ENCODE results near the gene UTP18.
"Not testable (repeated sequence)": the region's sequence is repeated elsewhere in the genome, so short reads cannot be mapped to it uniquely, and the experiment has no call there.

Gene UTP18

GRCh38 chr17:51272812-51273211 lies 12.5 kb downstream of the UTP18 start:
- H3K36me3 ChIP-seq (ENCODE audit: control insufficient read depth in 5 of 5, insufficient read depth in 5 of 5, low read length in 5 of 5), result peaks cover 30 to 76% (median 42%) of the 10 kb centered on the region in 5 donors
- peaks cover 0 to 7% (median 6%) of the 10 kb centered on the region in 5 donors for H3K4me1 ChIP-seq (ENCODE audit: control insufficient read depth in 5 of 5, insufficient read depth in 5 of 5, low read length in 5 of 5)
- no peaks in the 10 kb centered on the region for H3K27me3 ChIP-seq (ENCODE audit: control insufficient read depth in 5 of 5, insufficient read depth in 4 of 5, low read length in 5 of 5)
- no peak overlapping the region for H3K9ac ChIP-seq (ENCODE audit: low read length in 5 of 5)
- H3K27ac ChIP-seq (ENCODE audit: low read depth, low read length), result no peak overlapping the region
- H3K4me3 ChIP-seq (ENCODE audit: low read depth in 1 of 5, low read length in 5 of 5), result no peak overlapping the region
- H3K9me3 ChIP-seq (ENCODE audit: control insufficient read depth in 5 of 5, low read length in 5 of 5), result no peaks in the 10 kb centered on the region

DNA sequence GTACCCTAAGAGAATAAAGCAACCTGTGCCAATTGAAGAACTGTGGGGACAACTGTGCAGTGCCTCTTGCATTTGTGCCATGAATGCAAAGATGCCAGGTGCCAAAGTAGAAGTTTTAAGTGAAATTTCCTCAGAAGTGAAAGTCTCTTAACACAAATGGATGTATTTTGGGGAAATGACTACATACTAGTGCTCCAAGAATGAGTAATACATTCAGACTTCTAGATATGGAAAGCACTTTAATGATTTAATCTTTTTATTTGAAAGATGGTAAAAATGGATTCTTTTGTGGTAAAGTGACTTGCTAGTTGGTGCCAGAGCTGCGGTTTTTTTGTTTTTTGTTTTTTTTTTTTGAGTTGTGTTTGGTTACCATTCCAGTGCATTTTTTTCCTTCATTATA lies 15.0 kb downstream of the UTP18 start:
- Histone ChIP-seq H3K9me3 (ENCODE audit: control insufficient read depth in 5 of 5, low read length in 5 of 5) (no peaks in the 10 kb centered on the region), H3K9ac (ENCODE audit: low read length in 5 of 5) (no peak overlapping the region), H3K27me3 (ENCODE audit: control insufficient read depth in 5 of 5, insufficient read depth in 4 of 5, low read length in 5 of 5) (no peaks in the 10 kb centered on the region), H3K27ac (ENCODE audit: low read depth, low read length) (no peak overlapping the region), H3K4me3 (ENCODE audit: low read depth in 1 of 5, low read length in 5 of 5) (no peak overlapping the region), H3K4me1 (ENCODE audit: control insufficient read depth in 5 of 5, insufficient read depth in 5 of 5, low read length in 5 of 5) (peaks cover 0 to 6% (median 5%) of the 10 kb centered on the region in 5 donors), H3K36me3 (ENCODE audit: control insufficient read depth in 5 of 5, insufficient read depth in 5 of 5, low read length in 5 of 5) (peaks cover 43 to 81% (median 53%) of the 10 kb centered on the region in 5 donors)

DNA sequence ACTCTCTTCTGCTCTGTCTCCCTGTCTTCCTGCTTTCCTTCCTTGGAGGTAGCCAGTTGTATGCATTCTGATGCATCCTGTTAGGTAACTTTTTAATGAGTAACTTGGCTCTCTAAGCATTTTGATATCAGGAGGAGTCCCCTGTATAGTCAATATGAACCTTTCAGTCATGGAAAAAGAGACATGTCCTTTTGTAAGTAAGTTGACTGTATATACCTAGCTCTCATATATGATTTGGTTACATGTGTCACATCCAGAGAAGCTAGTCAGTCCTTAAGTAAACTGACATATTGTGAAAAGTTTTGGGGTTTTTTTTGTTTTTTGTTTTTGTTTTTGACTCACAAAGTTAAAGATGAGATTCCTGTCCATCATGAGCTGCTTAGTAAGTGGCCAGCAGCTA lies 18.8 kb downstream of the UTP18 start:
- Histone ChIP-seq H3K36me3 (ENCODE audit: control insufficient read depth in 5 of 5, insufficient read depth in 5 of 5, low read length in 5 of 5) (peaks cover 44 to 77% (median 59%) of the 10 kb centered on the region in 5 donors), H3K27me3 (ENCODE audit: control insufficient read depth in 5 of 5, insufficient read depth in 4 of 5, low read length in 5 of 5) (no peaks in the 10 kb centered on the region), H3K9ac (ENCODE audit: low read length in 5 of 5) (no peak overlapping the region), H3K4me3 (ENCODE audit: low read depth in 1 of 5, low read length in 5 of 5) (no peak overlapping the region), H3K27ac (ENCODE audit: low read depth, low read length) (no peak overlapping the region), H3K4me1 (ENCODE audit: control insufficient read depth in 5 of 5, insufficient read depth in 5 of 5, low read length in 5 of 5) (no peaks in the 10 kb centered on the region), H3K9me3 (ENCODE audit: control insufficient read depth in 5 of 5, low read length in 5 of 5) (no peaks in the 10 kb centered on the region)

- Histone ChIP-seq H3K27ac (ENCODE audit: low read depth, low read length) (no peak overlapping the region), H3K36me3 (ENCODE audit: control insufficient read depth in 5 of 5, insufficient read depth in 5 of 5, low read length in 5 of 5) (peaks cover 46 to 81% (median 56%) of the 10 kb centered on the region in 5 donors), H3K4me1 (ENCODE audit: control insufficient read depth in 5 of 5, insufficient read depth in 5 of 5, low read length in 5 of 5) (no peaks in the 10 kb centered on the region), H3K27me3 (ENCODE audit: control insufficient read depth in 5 of 5, insufficient read depth in 4 of 5, low read length in 5 of 5) (no peaks in the 10 kb centered on the region), H3K9ac (ENCODE audit: low read length in 5 of 5) (no peak overlapping the region), H3K4me3 (ENCODE audit: low read depth in 1 of 5, low read length in 5 of 5) (no peak overlapping the region), H3K9me3 (ENCODE audit: control insufficient read depth in 5 of 5, low read length in 5 of 5) (no peaks in the 10 kb centered on the region)
Observed at GRCh38 chr17:51287412-51287811, 27.1 kb downstream of the UTP18 start.

- H3K4me3 ChIP-seq (ENCODE audit: low read depth in 1 of 5, low read length in 5 of 5), result no peak overlapping the region
- no peaks in the 10 kb centered on the region for H3K9me3 ChIP-seq (ENCODE audit: control insufficient read depth in 5 of 5, low read length in 5 of 5)
- peaks cover 44 to 85% (median 53%) of the 10 kb centered on the region in 5 donors for H3K36me3 ChIP-seq (ENCODE audit: control insufficient read depth in 5 of 5, insufficient read depth in 5 of 5, low read length in 5 of 5)
- H3K27ac ChIP-seq (ENCODE audit: low read depth, low read length), result no peak overlapping the region
- H3K4me1 ChIP-seq (ENCODE audit: control insufficient read depth in 5 of 5, insufficient read depth in 5 of 5, low read length in 5 of 5), result no peaks in the 10 kb centered on the region
- H3K9ac ChIP-seq (ENCODE audit: low read length in 5 of 5), result no peak overlapping the region
- no peaks in the 10 kb centered on the region for H3K27me3 ChIP-seq (ENCODE audit: control insufficient read depth in 5 of 5, insufficient read depth in 4 of 5, low read length in 5 of 5)
Observed at GRCh38 chr17:51289696-51290111, 29.4 kb downstream of the UTP18 start.

DNA sequence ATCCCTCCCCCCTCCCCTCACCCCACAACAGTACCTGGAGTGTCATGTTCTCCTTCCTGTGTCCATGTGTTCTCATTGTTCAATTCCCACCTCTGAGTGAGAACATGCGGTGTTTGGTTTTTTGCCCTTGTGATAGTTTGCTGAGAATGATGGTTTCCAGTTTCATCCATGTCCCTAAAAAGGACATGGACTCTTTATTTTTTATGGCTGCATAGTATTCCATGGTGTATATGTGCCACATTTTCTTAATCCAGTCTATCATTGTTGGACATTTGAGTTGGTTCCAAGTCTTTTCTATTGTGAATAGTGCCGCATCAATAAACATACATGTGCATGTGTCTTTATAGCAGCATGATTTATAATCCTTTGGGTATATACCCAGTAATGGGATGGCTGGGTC lies 34.0 kb downstream of the UTP18 start:
- not testable (repeated sequence) for H3K27me3 ChIP-seq (ENCODE audit: control insufficient read depth in 5 of 5, insufficient read depth in 4 of 5, low read length in 5 of 5); H3K4me1 ChIP-seq (ENCODE audit: control insufficient read depth in 5 of 5, insufficient read depth in 5 of 5, low read length in 5 of 5); H3K9me3 ChIP-seq (ENCODE audit: control insufficient read depth in 5 of 5, low read length in 5 of 5); H3K4me3 ChIP-seq (ENCODE audit: low read depth in 1 of 5, low read length in 5 of 5); H3K9ac ChIP-seq (ENCODE audit: low read length in 5 of 5); H3K27ac ChIP-seq (ENCODE audit: low read depth, low read length)
- H3K36me3 ChIP-seq (ENCODE audit: control insufficient read depth in 5 of 5, insufficient read depth in 5 of 5, low read length in 5 of 5), result peaks cover 22 to 59% (median 36%) of the 10 kb centered on the region in 5 donors

GRCh38 chr17:51298508-51299371 lies 38.4 kb downstream of the UTP18 start:
- Histone ChIP-seq H3K9me3 (ENCODE audit: control insufficient read depth in 5 of 5, low read length in 5 of 5) (no peaks in the 10 kb centered on the region), H3K27me3 (ENCODE audit: control insufficient read depth in 5 of 5, insufficient read depth in 4 of 5, low read length in 5 of 5) (no peaks in the 10 kb centered on the region), H3K27ac (ENCODE audit: low read depth, low read length) (no peak overlapping the region), H3K36me3 (ENCODE audit: control insufficient read depth in 5 of 5, insufficient read depth in 5 of 5, low read length in 5 of 5) (peaks cover 5 to 24% (median 15%) of the 10 kb centered on the region in 5 donors), H3K4me3 (ENCODE audit: low read depth in 1 of 5, low read length in 5 of 5) (no peak overlapping the region), H3K9ac (ENCODE audit: low read length in 5 of 5) (no peak overlapping the region), H3K4me1 (ENCODE audit: control insufficient read depth in 5 of 5, insufficient read depth in 5 of 5, low read length in 5 of 5) (no peaks in the 10 kb centered on the region)

DNA sequence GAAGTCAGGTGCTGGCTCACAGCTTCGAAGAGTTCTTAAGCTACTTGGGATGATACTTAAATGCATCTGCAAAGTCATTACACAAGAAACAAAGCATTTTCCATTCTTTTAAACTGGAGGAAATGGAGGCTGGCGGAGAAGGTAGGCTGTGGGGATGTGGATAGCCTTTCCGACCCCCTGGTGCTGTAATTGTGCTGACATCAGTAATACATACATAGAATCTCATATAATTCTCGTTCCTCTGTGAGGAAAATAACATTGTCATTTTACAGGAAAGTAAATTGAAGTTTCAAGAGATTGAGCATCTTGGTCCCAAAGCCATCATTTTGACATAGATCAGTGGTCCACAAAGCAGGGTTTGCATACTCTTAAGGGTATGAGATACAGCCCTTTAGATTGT lies 39.5 kb downstream of the UTP18 start:
- no peak overlapping the region for H3K4me3 ChIP-seq (ENCODE audit: low read depth in 1 of 5, low read length in 5 of 5)
- H3K27ac ChIP-seq (ENCODE audit: low read depth, low read length), result no peak overlapping the region
- peak overlapping the region in 1 of 5 donors; percentile 4 for H3K9ac ChIP-seq (ENCODE audit: low read length in 5 of 5)
- no peaks in the 10 kb centered on the region for H3K9me3 ChIP-seq (ENCODE audit: control insufficient read depth in 5 of 5, low read length in 5 of 5)
- no peaks in the 10 kb centered on the region for H3K27me3 ChIP-seq (ENCODE audit: control insufficient read depth in 5 of 5, insufficient read depth in 4 of 5, low read length in 5 of 5)
- peaks cover 5 to 22% (median 15%) of the 10 kb centered on the region in 5 donors for H3K36me3 ChIP-seq (ENCODE audit: control insufficient read depth in 5 of 5, insufficient read depth in 5 of 5, low read length in 5 of 5)
- no peaks in the 10 kb centered on the region for H3K4me1 ChIP-seq (ENCODE audit: control insufficient read depth in 5 of 5, insufficient read depth in 5 of 5, low read length in 5 of 5)

DNA sequence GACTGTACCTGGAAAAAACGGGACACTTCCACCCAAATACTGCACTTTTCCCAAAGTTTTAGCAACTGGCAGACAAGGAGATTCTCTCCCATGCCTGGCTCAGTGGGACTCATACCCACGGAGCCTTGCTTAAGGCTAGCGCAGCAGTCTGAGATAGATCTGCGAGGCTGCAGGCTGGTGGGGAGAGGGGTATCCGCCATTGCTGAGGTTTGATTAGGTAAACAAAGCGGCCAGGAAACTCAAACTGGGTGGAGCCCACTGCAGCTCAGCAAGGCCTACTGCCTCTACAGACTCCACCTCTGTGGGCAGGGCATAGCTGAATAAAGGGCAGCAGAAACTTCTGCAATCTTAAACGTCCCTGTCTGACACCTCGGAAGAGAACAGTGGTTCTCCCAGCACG lies 44.8 kb downstream of the UTP18 start:
- no peaks in the 10 kb centered on the region for H3K36me3 ChIP-seq (ENCODE audit: control insufficient read depth in 5 of 5, insufficient read depth in 5 of 5, low read length in 5 of 5)
- H3K9me3 ChIP-seq (ENCODE audit: control insufficient read depth in 5 of 5, low read length in 5 of 5), result no peaks in the 10 kb centered on the region
- no peak overlapping the region for H3K27ac ChIP-seq (ENCODE audit: low read depth, low read length)
- H3K9ac ChIP-seq (ENCODE audit: low read length in 5 of 5), result no peak overlapping the region
- H3K27me3 ChIP-seq (ENCODE audit: control insufficient read depth in 5 of 5, insufficient read depth in 4 of 5, low read length in 5 of 5), result no peaks in the 10 kb centered on the region
- H3K4me3 ChIP-seq (ENCODE audit: low read depth in 1 of 5, low read length in 5 of 5), result no peak overlapping the region
- H3K4me1 ChIP-seq (ENCODE audit: control insufficient read depth in 5 of 5, insufficient read depth in 5 of 5, low read length in 5 of 5), result no peaks in the 10 kb centered on the region

DNA sequence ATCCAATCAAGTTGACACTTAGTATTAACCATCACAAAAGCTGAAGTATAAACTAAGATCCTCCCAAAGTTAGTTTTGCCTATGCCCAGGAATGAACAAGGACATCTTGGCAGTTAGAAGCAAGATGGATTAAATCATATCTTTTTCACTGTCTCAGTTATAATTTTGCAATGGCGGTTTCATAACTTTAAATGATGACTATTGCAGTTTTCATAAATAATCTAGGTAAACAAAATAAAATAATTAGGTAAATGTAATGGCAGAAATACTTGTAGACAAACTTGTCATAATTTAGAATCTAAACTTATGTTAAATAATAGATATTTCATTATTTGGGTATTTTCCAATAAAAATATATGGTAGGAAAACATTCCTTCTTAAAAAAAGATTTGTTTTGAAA lies 51.7 kb downstream of the UTP18 start:
- not testable (repeated sequence) for H3K4me1 ChIP-seq (ENCODE audit: control insufficient read depth in 5 of 5, insufficient read depth in 5 of 5, low read length in 5 of 5); H3K36me3 ChIP-seq (ENCODE audit: control insufficient read depth in 5 of 5, insufficient read depth in 5 of 5, low read length in 5 of 5); H3K27ac ChIP-seq (ENCODE audit: low read depth, low read length); H3K4me3 ChIP-seq (ENCODE audit: low read depth in 1 of 5, low read length in 5 of 5); H3K27me3 ChIP-seq (ENCODE audit: control insufficient read depth in 5 of 5, insufficient read depth in 4 of 5, low read length in 5 of 5); H3K9me3 ChIP-seq (ENCODE audit: control insufficient read depth in 5 of 5, low read length in 5 of 5); H3K9ac ChIP-seq (ENCODE audit: low read length in 5 of 5)
